Panc1 (cell line): ENCODE results near the gene SALL4.

Experiments
- CTCF ChIP-seq: fragments of 450-650 bp; IDR thresholded peaks from 2 replicates; pipeline ENCODE4 v1.5.1; 2017; ENCODE audit warnings: mild to moderate bottlenecking
- POLR2AphosphoS5 ChIP-seq: IDR thresholded peaks from 2 replicates; pipeline ENCODE4 v1.6.1; 2012; ENCODE audit warnings: mild to moderate bottlenecking, low read depth, low read length, moderate library complexity
- REST ChIP-seq, 2 experiments: IDR thresholded peaks; 2 replicates each; pipeline ENCODE4 v1.6.1; 2011 to 2012; ENCODE audit warnings: low read depth in 2 of 2, control low read depth in 1 of 2, low read length in 1 of 2, mild to moderate bottlenecking in 1 of 2, moderate library complexity in 1 of 2; ENCODE audit not compliant: insufficient read depth in 1 of 2
- TCF7L2 ChIP-seq: IDR thresholded peaks from 2 replicates; pipeline ENCODE4 v1.6.1; 2011; ENCODE audit warnings: mild to moderate bottlenecking, low read depth, low read length, inconsistent platforms

DNA sequence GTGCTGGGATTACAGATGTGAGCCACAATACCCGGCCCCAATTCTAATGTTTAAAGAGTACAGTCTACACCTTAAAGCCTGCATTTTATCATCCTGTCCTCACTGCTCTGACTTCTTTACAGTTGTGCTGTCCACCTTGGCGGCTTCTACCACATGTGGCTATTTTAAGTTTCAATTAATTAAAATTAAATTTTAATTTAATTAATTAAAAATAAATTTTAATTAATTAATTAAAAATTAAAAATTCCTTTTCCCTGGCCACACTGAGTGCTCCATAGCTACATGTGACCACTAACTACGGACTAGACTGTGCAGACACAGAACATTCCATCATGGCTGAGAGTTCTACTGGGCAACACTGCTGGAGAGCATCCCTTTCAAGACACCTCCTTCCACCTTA is 61.5 kb downstream of the SALL4 start:
- no peak for TF ChIP-seq CTCF
- no peak for TF ChIP-seq REST (IDR thresholded peaks at IDR 0.05; ENCODE audit: insufficient read depth in 1 of 2, low read depth in 2 of 2, low read length in 1 of 2)
- no peak for TF ChIP-seq TCF7L2
- TF ChIP-seq POLR2AphosphoS5: no peak
